B cell (primary cell): Measurements from ENCODE around the gene SMARCAD1. TPM values are rescaled to one million over a fixed set of nuclear protein-coding genes. Genes with fewer than 3 reads are reported as not detected.

Source experiments
- polyA plus RNA-seq: library from polyadenylated mRNA; depleted of rRNA; stranded (reverse); fragments of >200 nt; gene quantifications from 2 replicates; pipeline ENCODE4 v1.2.3, GENCODE V29; 2012
- total RNA-seq, 2 donors: library from RNA; stranded (reverse); fragments of 120-200 nt in 1 of 2; gene quantifications; 1 replicate in 1 of 2; 2 replicates in 1 of 2; pipeline versions ENCODE4 v1.2.3 to v1.2.4, GENCODE V29; 2013 to 2022

SMARCAD1 gene
- total and polyA plus RNA-seq, 2 donors (not counting 1 experiment from before 2014, with no cell fraction given), result 8.2 to 26.7 TPM

Other genes with a start within 250 kb of the SMARCAD1 start
- gene HPGDS, start 135.0 kb downstream of the SMARCAD1 start, total RNA-seq, result not detected in 2 replicates
- gene HPGDS, start 135.0 kb downstream of the SMARCAD1 start, polyA plus RNA-seq, result not detected in 2 replicates
- 30.2 and 37.0 TPM in 2 replicates for gene PDLIM5, start 244.1 kb downstream of the SMARCAD1 start, total RNA-seq
- gene PDLIM5, start 244.1 kb downstream of the SMARCAD1 start, polyA plus RNA-seq, result 22.4 and 24.0 TPM in 2 replicates